Tibial artery (tissue), 4 donors: Measurements from ENCODE around the gene CPE.

Experiments used
- DNase-seq, 2 donors: peaks; one replicate each; pipeline ENCODE4 v3.0.0-alpha.2; 2019
- H3K27ac ChIP-seq, 2 donors: fragments of 200-600 bp; sonication (generic) in 1 of 2; 1 replicate in 1 of 2; 2 replicates in 1 of 2; pipeline ENCODE4 v1.5.1; 2018 to 2019; ENCODE audit warnings: mild to moderate bottlenecking in 1 of 2
- H3K27me3 ChIP-seq, 2 donors: fragments of 200-600 bp; sonication (generic) in 1 of 2; one replicate each; pipeline versions ENCODE4 v1.5.1 to v1.6.0; 2016 to 2019
- H3K36me3 ChIP-seq, 3 donors: fragments of 200-600 bp; sonication (generic) in 2 of 3; one replicate each; pipeline ENCODE4 v1.5.1; 2016 to 2019; ENCODE audit warnings: mild to moderate bottlenecking in 2 of 3
- H3K4me1 ChIP-seq, 4 donors: fragments of 200-600 bp; sonication (generic) in 2 of 4; 1 replicate in 3 of 4; 2 replicates in 1 of 4; pipeline ENCODE4 v1.5.1; 2016 to 2019
- H3K4me3 ChIP-seq, 2 donors: fragments of 200-600 bp; sonication (generic) in 1 of 2; 1 replicate in 1 of 2; 2 replicates in 1 of 2; pipeline ENCODE4 v1.5.1; 2018 to 2019; ENCODE audit warnings: mild to moderate bottlenecking in 2 of 2
- H3K9me3 ChIP-seq, 3 donors: fragments of 200-600 bp; sonication (generic) in 1 of 3; one replicate each; pipeline ENCODE4 v1.5.1; 2016 to 2019
- intact Hi-C: fragments of 100-400 bp; cut with DNase I; formaldehyde crosslinking; loops from one replicate; pipeline ENCODE4 v1.15.0; 2023; ENCODE audit warnings: low total_unique reads
- TF ChIP-seq, protein P1 (sequence below), 2 experiments: fragments of 200-600 bp in 1 of 2; fragments of 450-650 bp in 1 of 2; IDR thresholded peaks; one replicate each; pipeline ENCODE4 v1.5.1; 2017 to 2019; ENCODE audit warnings: antibody characterized with exemption in 2 of 2, mild to moderate bottlenecking in 1 of 2, moderate library complexity in 1 of 2

The CPE gene

DNA sequence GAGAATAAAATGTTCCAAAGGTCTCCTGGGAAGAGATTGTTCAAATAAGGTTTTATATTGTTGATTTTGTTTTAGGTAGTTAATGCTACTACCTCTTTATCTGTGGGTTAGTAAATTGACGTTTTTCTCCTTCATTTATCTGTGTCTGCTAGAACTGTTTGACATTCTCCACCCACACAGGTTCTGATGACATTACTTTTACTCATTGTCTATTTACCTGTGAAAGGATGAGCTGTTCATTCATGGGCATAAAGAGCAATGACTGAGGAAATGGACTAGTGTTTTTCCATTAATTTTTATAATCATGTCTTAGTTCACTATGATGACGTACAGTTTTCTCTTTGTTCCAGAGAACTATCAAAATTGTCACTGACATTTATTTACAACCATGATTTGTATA, 75.6 kb downstream of the CPE start:
- intact Hi-C loops, result no loop called here
- Histone ChIP-seq H3K27me3 (no peaks in the 10 kb centered on the region), H3K36me3 (no peaks in the 10 kb centered on the region), H3K9me3 (no peaks in the 10 kb centered on the region), H3K4me1 (peaks cover 0 to 18% (median 0%) of the 10 kb centered on the region in 4 donors), H3K4me3 (no peak overlapping the region), H3K27ac (no peak overlapping the region)
- no peak for DNase-seq
- TF ChIP-seq, protein P1, sequence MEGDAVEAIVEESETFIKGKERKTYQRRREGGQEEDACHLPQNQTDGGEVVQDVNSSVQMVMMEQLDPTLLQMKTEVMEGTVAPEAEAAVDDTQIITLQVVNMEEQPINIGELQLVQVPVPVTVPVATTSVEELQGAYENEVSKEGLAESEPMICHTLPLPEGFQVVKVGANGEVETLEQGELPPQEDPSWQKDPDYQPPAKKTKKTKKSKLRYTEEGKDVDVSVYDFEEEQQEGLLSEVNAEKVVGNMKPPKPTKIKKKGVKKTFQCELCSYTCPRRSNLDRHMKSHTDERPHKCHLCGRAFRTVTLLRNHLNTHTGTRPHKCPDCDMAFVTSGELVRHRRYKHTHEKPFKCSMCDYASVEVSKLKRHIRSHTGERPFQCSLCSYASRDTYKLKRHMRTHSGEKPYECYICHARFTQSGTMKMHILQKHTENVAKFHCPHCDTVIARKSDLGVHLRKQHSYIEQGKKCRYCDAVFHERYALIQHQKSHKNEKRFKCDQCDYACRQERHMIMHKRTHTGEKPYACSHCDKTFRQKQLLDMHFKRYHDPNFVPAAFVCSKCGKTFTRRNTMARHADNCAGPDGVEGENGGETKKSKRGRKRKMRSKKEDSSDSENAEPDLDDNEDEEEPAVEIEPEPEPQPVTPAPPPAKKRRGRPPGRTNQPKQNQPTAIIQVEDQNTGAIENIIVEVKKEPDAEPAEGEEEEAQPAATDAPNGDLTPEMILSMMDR (IDR thresholded peaks at IDR 0.05), result no peak

DNA sequence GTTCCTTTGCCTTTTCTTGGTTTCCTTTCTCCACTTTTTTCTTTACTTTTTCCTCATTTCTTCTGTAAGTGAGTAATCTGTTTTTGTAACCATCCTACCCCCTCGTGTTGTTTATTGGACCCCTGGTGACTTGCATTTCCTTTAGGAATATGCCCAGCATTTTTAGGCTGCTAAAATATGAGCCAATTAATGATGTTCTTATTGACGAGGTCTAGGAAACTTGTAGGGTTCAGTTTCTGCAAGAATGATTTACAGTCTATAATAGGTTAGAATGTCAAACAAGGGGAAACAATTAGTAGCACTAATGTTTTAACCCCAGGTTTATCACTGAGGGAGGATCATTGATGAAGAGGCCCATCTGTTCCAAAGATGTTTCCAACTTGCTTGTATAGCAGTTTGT, 79.0 kb downstream of the CPE start:
- no peaks in the 10 kb centered on the region for H3K36me3 ChIP-seq
- peaks cover 0 to 41% (median 13%) of the 10 kb centered on the region in 4 donors for H3K4me1 ChIP-seq
- H3K27me3 ChIP-seq, result no peaks in the 10 kb centered on the region
- no peak for DNase-seq
- H3K4me3 ChIP-seq, result no peak overlapping the region
- no peak overlapping the region for H3K27ac ChIP-seq
- no peaks in the 10 kb centered on the region for H3K9me3 ChIP-seq
- intact Hi-C loops, result no loop called here
- TF ChIP-seq, protein P1 (IDR thresholded peaks at IDR 0.05), result no peak

DNA sequence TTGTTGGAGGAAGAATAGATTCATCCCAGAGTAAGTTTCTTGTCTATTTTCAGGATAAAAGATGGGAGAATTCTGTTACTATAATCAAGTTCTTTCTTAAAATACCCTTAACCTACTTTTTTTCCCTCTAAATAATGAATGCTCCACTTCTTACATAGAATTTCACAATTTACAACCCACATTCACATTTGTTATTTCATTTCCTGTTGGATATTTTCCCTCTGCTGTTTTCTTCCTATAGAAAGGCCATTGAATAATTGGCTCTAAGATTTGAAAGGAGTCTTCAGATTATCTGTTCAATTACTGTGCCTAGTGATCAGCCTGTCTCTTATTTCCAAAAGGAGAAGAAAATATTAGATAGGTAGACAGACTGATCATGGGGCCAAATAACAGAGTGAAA, 79.7 kb downstream of the CPE start:
- intact Hi-C loops, result no loop called here
- H3K9me3 ChIP-seq, result no peaks in the 10 kb centered on the region
- peaks cover 0 to 48% (median 17%) of the 10 kb centered on the region in 4 donors for H3K4me1 ChIP-seq
- H3K4me3 ChIP-seq, result no peak overlapping the region
- no peaks in the 10 kb centered on the region for H3K36me3 ChIP-seq
- TF ChIP-seq, protein P1 (IDR thresholded peaks at IDR 0.05), result no peak
- H3K27me3 ChIP-seq, result no peaks in the 10 kb centered on the region
- no peak overlapping the region for H3K27ac ChIP-seq
- no peak for DNase-seq

DNA sequence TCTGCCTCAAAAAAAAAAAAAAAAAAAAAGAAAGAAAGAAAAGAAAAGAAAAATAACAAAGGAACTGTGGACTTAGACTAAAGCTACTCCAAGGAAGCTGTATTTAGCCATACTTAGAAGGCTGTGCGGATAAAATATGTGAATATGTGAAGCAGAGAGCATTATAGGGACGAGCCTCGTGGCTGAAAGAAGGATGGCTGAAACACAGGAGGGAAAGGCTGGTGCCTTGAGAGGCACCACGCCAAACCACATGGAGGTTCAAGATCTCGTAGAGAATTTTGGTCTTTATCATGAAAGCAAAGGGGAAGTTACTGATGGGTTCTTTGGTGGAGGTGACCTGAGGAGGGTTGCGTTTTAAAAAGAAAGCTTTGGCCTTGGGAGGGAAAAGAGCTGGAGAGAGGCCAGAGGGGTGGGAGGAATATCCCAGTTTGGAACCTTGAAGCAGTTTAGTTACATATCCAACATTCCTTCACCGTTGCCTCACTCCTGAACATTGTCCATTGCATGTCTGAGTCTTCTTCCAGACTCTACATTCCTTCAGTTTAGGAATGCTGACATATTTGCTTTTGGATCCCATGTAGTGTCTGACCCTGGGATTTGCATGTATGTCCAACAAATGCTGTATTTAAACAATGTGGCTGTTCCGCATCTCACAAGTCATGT, 82.5 kb downstream of the CPE start:
- H3K27me3 ChIP-seq, result no peaks in the 10 kb centered on the region
- no peaks in the 10 kb centered on the region for H3K9me3 ChIP-seq
- no peak for DNase-seq
- no peaks in the 10 kb centered on the region for H3K36me3 ChIP-seq
- H3K27ac ChIP-seq, result peak overlapping the region in 1 of 2 donors; percentile 43
- H3K4me1 ChIP-seq, result peaks cover 0 to 56% (median 20%) of the 10 kb centered on the region in 4 donors
- TF ChIP-seq, protein P1 (IDR thresholded peaks at IDR 0.05), result no peak
- H3K4me3 ChIP-seq, result peak overlapping the region; percentile 24 to 35
- intact Hi-C loops, result loop anchor here (5.0 kb wide), 2 partner anchors 84 to 104 kb away; partner anchors contain the start of gene CPE

DNA sequence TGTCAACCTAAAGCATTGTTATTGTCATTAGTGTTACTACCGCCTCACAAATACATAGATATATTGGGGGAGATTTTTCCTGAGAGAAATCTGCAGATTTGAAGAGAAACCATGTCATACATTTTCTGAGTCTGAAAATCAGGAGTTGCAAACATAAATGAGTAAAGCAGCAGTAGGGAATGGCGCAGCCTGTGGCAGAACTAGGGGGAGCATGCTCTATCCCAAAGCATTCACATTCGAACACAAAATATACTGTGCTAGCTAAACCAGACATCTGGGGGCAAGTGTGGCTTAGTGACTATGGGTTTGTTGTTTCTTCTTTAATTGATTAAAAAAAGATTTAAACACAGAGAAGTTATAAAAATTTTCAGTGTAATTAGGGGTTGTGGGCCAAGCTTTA, 83.2 kb downstream of the CPE start:
- TF ChIP-seq, protein P1 (IDR thresholded peaks at IDR 0.05), result no peak
- intact Hi-C loops, result loop anchor here (5.0 kb wide), 2 partner anchors 85 to 105 kb away; partner anchors contain the start of gene CPE
- peak overlapping the region in 1 of 2 donors; percentile 43 for H3K27ac ChIP-seq

More for the DNA sequence above, 83.2 kb downstream of the CPE start:
- no peak overlapping the region for H3K4me3 ChIP-seq
- no peaks in the 10 kb centered on the region for H3K36me3 ChIP-seq
- no peaks in the 10 kb centered on the region for H3K27me3 ChIP-seq
- no peaks in the 10 kb centered on the region for H3K9me3 ChIP-seq
- no peak for DNase-seq
- H3K4me1 ChIP-seq, result peaks cover 0 to 56% (median 20%) of the 10 kb centered on the region in 4 donors
